Activated T-helper 17 cell treated with anti-CD3 and anti-CD28 coated beads, Interleukin-2, amount 50 U/mL, for 72 hours (primary cell): ENCODE measurements around the gene PANK1. TPM values are rescaled to one million over a fixed set of nuclear protein-coding genes. Genes with fewer than 3 reads are reported as not detected.

Experiments used
- ATAC-seq: fragments of 150-1000 bp; cut with Tn5 transposase; replicated peaks from 2 replicates; pipeline ENCODE4 v1.10.0; 2021; ENCODE audit warnings: mild to moderate bottlenecking, moderate library complexity
- H3K27ac Mint-ChIP-seq: one replicate; pipeline ENCODE4 v1.8.0; 2022; ENCODE audit warnings: mixed read lengths
- H3K27me3 Mint-ChIP-seq: one replicate; pipeline ENCODE4 v1.8.0; 2022; ENCODE audit warnings: mixed read lengths
- H3K36me3 Mint-ChIP-seq: one replicate; pipeline ENCODE4 v1.8.0; 2022; ENCODE audit warnings: low read depth, mild to moderate bottlenecking, mixed read lengths
- H3K4me1 Mint-ChIP-seq: one replicate; pipeline ENCODE4 v1.8.0; 2022; ENCODE audit warnings: mixed read lengths
- H3K4me3 Mint-ChIP-seq: one replicate; pipeline ENCODE4 v1.8.0; 2022; ENCODE audit warnings: mild to moderate bottlenecking, mixed read lengths
- H3K9me3 Mint-ChIP-seq: one replicate; pipeline ENCODE4 v1.8.0; 2022; ENCODE audit warnings: mixed read lengths
- total RNA-seq, 2 donors: library from RNA; stranded (reverse); gene quantifications; one replicate each; pipeline ENCODE4 v1.2.3, GENCODE V29; 2022

The PANK1 gene
- total RNA-seq, 2 donors from 2014 or later = 3.6 to 4.2 TPM

DNA sequence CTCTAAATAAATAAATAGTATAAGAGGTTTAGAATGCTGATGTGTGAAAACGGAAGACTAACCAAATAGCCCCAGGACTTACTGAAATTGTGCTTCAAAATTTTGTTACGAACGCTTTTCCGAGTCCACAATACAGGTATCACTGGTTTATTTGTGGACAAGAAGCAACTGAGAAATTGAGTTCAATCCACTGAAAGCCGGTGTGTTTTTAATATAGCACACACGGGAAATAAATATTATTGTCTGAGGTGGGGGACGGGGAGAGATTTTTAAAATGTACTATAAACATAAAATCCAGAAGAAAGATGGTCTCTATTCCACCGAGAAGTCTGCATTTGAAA lies 110.2 kb downstream of the PANK1 start:
- Mint-ChIP-seq H3K27ac (no peak overlapping the region), H3K36me3 (no peaks in the 10 kb centered on the region), H3K4me3 (peak overlapping the region; percentile 24), H3K4me1 (peaks cover 5% of the 10 kb centered on the region), H3K27me3 (peaks cover 47% of the 10 kb centered on the region), H3K9me3 (no peaks in the 10 kb centered on the region)
- no peak for ATAC-seq

Other genes with a start within 250 kb of the PANK1 start
- 1 to 10 TPM; 5.6 to 7.1 TPM for gene IFIT5, start 230.7 kb downstream of the PANK1 start, total RNA-seq
- gene SLC16A12, start 109.6 kb downstream of the PANK1 start, total RNA-seq = not detected
- 10 to 100 TPM; 49.2 to 80.3 TPM for gene KIF20B, start 56.3 kb upstream of the PANK1 start, total RNA-seq